ENCODE measurements around the gene KIF24.

GRCh38 chr9:34377404-34377746, 48.3 kb upstream of the KIF24 start:
- TF ChIP-seq CTCF (IDR thresholded peaks at IDR 0.05 in 8 of 11, conservative IDR thresholded peaks at IDR 0.05 in 3 of 11) (no peak), POLR2AphosphoS5 (IDR thresholded peaks at IDR 0.05) (no peak), POLR2A (IDR thresholded peaks at IDR 0.05) (no peak)
